ENCODE measurements around the gene DCUN1D2.

GRCh38 chr13:113538689-113539058 lies 48.2 kb upstream of the DCUN1D2 start:
- TF ChIP-seq, protein P1, sequence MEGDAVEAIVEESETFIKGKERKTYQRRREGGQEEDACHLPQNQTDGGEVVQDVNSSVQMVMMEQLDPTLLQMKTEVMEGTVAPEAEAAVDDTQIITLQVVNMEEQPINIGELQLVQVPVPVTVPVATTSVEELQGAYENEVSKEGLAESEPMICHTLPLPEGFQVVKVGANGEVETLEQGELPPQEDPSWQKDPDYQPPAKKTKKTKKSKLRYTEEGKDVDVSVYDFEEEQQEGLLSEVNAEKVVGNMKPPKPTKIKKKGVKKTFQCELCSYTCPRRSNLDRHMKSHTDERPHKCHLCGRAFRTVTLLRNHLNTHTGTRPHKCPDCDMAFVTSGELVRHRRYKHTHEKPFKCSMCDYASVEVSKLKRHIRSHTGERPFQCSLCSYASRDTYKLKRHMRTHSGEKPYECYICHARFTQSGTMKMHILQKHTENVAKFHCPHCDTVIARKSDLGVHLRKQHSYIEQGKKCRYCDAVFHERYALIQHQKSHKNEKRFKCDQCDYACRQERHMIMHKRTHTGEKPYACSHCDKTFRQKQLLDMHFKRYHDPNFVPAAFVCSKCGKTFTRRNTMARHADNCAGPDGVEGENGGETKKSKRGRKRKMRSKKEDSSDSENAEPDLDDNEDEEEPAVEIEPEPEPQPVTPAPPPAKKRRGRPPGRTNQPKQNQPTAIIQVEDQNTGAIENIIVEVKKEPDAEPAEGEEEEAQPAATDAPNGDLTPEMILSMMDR (IDR thresholded peaks at IDR 0.05) = no peak
- no peak for TF ChIP-seq POLR2AphosphoS5 (IDR thresholded peaks at IDR 0.05)
- no peak for TF ChIP-seq EP300 (IDR thresholded peaks at IDR 0.05)
- no peak for TF ChIP-seq POLR2A (IDR thresholded peaks at IDR 0.05)
